ENCODE measurements around the gene SMCO2.

DNA sequence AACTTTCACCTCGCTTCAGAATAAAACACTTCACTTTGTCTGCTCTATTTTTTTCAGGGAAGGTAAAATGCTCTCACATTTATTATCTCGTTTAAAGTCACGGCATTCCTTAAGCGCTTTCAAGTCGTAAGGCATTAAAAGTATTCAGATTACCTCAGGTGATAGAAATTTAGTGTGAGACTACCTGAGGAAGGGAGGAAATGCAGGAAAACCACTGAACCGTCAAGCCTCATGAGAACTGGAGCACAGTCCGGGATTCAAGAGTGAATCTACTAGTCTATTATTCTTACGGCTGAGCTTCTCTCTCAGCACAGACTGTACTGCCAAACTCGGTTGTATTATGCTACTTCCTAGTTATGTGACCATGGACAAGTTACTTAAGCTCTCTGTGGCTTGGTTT lies 69.1 kb downstream of the SMCO2 start:
- TF ChIP-seq, protein P1, sequence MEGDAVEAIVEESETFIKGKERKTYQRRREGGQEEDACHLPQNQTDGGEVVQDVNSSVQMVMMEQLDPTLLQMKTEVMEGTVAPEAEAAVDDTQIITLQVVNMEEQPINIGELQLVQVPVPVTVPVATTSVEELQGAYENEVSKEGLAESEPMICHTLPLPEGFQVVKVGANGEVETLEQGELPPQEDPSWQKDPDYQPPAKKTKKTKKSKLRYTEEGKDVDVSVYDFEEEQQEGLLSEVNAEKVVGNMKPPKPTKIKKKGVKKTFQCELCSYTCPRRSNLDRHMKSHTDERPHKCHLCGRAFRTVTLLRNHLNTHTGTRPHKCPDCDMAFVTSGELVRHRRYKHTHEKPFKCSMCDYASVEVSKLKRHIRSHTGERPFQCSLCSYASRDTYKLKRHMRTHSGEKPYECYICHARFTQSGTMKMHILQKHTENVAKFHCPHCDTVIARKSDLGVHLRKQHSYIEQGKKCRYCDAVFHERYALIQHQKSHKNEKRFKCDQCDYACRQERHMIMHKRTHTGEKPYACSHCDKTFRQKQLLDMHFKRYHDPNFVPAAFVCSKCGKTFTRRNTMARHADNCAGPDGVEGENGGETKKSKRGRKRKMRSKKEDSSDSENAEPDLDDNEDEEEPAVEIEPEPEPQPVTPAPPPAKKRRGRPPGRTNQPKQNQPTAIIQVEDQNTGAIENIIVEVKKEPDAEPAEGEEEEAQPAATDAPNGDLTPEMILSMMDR (IDR thresholded peaks at IDR 0.05) = no peak
- TF ChIP-seq POLR2A (IDR thresholded peaks at IDR 0.05) = no peak
